ENCODE data around the gene CGB5. TPM values are rescaled to one million over a fixed set of nuclear protein-coding genes. Genes with fewer than 3 reads are reported as not detected.
"Not testable (repeated sequence)": the region's sequence is repeated elsewhere in the genome, so short reads cannot be mapped to it uniquely, and the experiment has no call there.

CGB5 gene
- total RNA-seq (2014; rRNA removed; shearing (Covaris generic)), result 0.16 and 0.67 TPM in 2 replicates
- polyA plus RNA-seq (2015; cell fraction: cytosol; rRNA removed), result 2.3 and 2.6 TPM in 2 replicates
- polyA plus RNA-seq (2015; cell fraction: nucleus; rRNA removed), result 1.3 and 1.9 TPM in 2 replicates

- DNase-seq (ENCODE audit: low read depth), result not testable (repeated sequence)
Observed at GRCh38 chr19:49043548-49043947, at the start of gene CGB5. CGB5 (plus strand) TSS chr19:49043848; CDS start chr19:49044210, 362 bp downstream.

GRCh38 chr19:48994035-48994386 is 49.6 kb upstream of the CGB5 start:
- no peak for DNase-seq (ENCODE audit: low read depth)

- peak; percentile 61 for DNase-seq (ENCODE audit: low read depth)
Observed at GRCh38 chr19:48997972-48998371, 45.7 kb upstream of the CGB5 start.

DNA sequence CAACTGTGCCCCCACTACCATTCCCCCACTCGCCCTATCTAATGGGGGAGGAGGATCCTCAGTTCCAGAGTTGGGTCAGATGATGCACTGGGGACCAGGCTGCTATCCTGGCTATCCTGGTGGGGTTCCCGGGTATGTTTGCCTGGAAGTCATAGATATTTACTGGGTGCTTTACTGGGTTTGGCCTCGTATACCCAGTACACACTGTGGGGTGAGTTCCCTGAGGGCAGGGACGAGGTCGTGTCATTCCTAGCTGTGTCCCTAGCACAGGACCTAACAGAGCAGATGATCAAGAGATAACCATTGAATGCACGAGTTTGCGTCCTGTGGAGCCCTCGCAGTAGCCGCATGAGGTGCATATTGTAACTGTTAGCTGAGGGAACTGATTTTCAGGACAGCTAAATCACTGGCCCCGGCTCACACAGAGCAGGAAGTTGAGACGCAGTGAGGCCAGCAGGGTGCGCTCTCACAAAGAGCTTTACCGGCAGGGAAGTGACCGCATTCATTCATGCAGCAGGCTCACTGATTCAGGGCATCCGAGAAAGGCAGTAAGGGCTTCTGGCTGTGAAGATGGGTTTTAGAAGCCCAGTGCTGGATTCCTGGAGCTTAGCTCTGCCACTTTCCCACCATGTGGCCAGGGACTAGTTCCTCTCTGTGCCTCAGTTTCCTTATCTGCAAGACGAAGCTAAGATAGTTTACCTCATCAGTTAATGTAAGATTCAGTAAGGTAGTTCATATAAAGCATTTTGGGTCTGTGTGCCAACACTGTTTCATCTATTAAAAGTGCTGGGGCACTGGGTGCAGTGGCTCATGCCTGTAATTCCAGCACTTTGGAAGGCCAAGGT is 43.9 kb upstream of the CGB5 start:
- peak; percentile 54 for DNase-seq (ENCODE audit: low read depth)

DNA sequence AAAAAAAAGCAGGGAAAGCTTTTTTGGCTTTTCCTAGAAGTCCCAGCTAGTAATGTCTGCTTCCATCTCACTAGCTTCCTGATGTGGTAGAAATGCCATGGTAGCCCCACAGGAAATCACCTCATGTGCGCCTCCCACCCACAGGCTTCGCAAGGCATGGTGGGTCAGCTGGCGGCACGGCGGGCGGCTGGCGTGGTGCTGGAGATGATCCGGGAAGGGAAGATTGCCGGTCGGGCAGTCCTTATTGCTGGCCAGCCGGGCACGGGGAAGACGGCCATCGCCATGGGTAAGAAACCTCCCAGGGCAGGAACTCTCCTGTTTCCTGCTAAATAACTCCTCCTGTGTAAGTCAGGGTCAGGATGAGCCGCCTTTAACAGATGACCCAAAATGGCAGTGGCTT is 39.5 kb upstream of the CGB5 start:
- no peak for DNase-seq (ENCODE audit: low read depth)

- no peak for DNase-seq (ENCODE audit: low read depth)
Observed at GRCh38 chr19:49004964-49005614, 38.6 kb upstream of the CGB5 start.

DNA sequence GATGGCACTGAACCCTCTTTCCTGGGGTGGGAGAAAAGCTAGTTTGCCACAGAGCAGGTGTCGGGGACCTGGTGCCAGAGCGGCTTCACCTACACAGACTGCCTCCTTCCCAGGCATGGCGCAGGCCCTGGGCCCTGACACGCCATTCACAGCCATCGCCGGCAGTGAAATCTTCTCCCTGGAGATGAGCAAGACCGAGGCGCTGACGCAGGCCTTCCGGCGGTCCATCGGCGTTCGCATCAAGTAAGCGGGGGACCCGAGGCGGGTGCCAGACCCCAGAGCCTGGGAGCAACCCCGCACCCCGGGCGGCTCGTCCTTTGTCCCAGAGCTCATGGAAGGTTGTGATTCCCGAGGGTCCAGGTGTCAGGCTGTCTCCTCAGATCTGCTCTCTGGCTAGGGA is 36.7 kb upstream of the CGB5 start:
- DNase-seq (ENCODE audit: low read depth), result no peak

GRCh38 chr19:49009828-49010227 is 33.8 kb upstream of the CGB5 start:
- no peak for DNase-seq (ENCODE audit: low read depth)

- DNase-seq (ENCODE audit: low read depth), result no peak
Observed at GRCh38 chr19:49010453-49010852, 33.2 kb upstream of the CGB5 start.

DNA sequence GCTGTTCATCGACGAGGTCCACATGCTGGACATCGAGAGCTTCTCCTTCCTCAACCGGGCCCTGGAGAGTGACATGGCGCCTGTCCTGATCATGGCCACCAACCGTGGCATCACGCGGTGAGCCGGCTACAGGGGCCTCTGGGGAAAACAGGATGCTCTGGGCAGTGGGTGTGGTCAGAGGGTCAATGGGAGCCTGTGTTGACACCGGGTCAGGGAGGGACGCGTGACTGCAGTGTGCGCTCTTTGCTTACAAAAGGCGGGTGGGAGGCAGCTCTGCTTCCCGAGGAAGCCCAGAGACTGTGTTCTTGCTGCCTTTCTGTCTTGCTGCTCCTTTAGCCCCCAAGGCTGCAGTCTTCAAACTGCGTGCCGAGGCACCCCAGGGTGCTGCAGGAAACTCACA is 32.5 kb upstream of the CGB5 start:
- DNase-seq (ENCODE audit: low read depth), result no peak

DNA sequence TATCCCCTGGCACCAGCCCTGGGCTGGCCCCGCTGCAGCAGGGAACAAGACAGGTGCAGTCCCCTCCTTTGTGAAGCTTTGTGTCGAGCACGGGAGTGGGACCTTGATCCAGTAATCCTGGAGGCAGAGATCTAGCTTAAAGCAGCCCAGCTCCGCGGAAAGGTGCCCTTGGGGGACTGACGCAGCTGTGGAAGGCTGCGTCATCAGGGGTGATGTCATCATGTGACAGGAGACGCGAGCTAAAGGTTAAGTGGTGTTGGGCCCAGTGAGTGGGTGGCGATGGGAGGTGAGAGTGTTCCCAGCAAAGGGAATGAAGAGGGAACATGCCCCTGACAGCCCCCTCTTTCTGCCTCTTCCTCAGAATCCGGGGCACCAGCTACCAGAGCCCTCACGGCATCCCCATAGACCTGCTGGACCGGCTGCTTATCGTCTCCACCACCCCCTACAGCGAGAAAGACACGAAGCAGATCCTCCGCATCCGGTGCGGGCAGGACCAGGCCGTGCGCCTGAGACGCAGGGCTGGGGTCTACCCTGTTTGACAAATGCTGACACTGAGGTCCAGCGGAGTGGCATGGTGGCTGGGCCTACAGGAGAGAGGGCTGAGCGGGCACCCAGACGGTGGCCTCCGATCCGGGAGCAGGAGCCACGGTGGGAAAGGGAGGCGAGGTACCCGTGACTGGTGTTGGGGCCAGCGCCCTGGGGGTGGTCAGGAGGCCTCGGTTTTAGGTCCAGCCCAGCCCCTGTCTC is 29.4 kb upstream of the CGB5 start:
- no peak for DNase-seq (ENCODE audit: low read depth)

DNA sequence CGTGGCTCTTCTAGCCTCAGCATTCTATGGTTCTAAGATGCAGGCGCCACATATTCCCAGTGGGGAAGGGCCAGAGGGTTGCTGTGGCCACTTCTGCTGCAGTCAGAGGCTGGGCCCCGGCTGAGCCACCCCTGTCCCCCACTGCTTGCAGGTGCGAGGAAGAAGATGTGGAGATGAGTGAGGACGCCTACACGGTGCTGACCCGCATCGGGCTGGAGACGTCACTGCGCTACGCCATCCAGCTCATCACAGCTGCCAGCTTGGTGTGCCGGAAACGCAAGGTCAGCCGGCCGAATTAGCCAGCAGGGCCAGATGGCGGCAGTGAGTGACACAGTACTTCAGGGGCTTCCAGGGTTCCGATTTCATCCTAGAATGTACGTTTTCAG is 28.8 kb upstream of the CGB5 start:
- no peak for DNase-seq (ENCODE audit: low read depth)

GRCh38 chr19:49016067-49016839 is 27.4 kb upstream of the CGB5 start:
- DNase-seq (ENCODE audit: low read depth), result no peak

GRCh38 chr19:49017041-49017665 is 26.5 kb upstream of the CGB5 start, which contains the start of gene LHB:
LHB (minus strand) TSS chr19:49017091; CDS start chr19:49017081, 10 bp downstream.
- no peak for DNase-seq (ENCODE audit: low read depth)

GRCh38 chr19:49017666-49018351 is 25.8 kb upstream of the CGB5 start:
- DNase-seq (ENCODE audit: low read depth), result no peak

DNA sequence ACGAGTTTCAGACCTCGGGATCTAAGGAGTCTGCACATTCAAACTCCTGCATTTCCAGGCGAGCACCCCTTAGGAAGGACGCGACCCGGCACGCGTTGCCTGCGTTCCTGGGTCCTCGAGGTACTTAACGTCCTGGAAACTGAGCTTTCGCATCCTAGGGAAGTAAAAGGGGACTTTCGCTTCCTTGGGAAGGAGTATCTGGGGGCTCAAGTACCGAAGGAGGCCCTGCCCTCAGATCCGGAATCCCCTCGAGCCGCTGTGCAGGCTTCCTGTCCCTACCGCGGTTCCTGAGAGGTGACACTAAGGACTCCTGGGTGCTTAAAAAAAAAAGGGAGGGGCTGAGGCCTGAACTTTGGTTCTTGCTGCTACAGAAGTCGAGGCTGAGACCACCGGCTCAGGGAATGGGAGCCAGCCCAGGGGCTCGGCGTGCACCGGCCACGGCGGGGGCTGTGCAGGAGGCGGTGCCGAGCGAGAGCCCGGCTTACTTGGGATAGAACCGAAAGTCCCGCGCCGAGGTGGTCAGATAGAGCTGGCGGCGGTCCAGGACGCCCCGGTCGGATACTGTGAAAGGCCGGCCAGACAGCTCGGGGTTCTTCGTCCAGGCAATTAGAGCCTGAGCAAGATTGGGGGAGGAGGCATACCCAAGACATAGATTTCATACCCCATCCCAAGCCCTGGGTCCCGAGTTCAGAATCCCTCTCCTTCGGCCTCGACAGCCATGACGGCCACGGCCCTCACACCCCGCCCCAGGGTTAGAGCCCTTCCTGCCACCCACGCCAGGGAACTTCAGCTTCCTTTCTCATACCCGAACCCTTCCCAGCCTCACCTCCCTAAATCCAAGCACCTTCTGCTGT is 25.0 kb upstream of the CGB5 start:
- not testable (repeated sequence) for DNase-seq (ENCODE audit: low read depth)

DNA sequence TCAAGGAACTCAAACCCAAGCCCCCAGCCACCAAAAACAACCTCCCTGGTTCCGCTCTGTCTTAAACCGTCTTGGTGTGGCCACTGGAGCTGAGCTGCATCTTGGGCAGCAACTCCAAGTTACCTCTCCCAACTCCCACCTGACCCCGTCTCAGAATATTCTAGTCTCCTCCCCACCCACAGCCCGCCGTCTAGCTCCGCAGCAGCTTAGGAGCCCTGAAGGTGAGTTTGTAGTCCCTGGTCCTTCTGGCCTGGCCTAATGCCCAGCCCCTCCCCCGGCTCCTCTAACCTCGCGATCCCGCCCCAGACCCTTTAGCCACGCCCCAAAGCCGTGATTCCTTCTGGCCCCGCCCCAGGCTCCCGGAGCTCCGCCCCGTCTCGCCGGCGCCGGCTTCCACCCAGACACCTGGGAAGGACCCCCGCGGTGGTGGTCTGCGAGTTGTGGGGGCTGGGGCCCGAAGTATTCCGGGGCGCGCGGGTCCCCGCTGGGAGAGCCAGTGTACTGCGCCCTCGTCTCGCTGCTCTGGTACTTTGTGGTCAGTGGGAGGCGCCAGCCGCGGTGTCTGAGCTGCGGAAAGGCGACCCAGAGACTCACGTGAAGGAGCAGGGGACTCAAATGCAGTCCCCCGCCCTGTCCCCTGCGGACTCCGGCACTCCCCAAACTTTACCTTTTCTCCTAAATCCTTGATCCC is 24.3 kb upstream of the CGB5 start:
- no peak for DNase-seq (ENCODE audit: low read depth)

DNA sequence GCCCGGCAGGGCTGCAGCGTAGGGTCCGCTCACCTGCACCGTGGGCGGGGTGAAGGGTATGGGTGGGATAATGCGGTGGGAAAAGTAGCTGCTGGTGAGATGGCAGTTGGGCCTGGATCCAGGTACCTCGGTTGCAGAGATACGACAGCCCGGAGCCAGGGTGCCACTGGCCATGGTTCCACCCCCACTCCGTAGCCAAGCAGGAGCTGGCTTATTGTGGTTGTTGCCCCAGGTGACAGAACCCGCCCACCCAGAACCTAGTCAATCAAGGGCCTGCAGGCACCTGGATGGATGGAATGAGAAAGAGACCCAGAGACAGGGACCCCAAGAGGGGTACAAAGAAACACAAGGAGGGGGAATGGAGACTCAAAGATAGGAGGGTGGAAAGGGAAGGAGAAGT is 23.3 kb upstream of the CGB5 start:
- DNase-seq (ENCODE audit: low read depth), result no peak

All from HT1080 (cell line).